ENCODE results near the gene INTS3. TPM values are rescaled to one million over a fixed set of nuclear protein-coding genes. Genes with fewer than 3 reads are reported as not detected.

The INTS3 gene
- total and polyA plus RNA-seq, 2 of the 8 experiments (the other 6 are each of a cell fraction or from before 2014, with no cell fraction given) = 66.8 to 93.2 TPM

GRCh38 chr1:153699768-153700167 is 28.1 kb upstream of the INTS3 start:
- no peak for FAIRE-seq
- H3K9ac ChIP-seq (replicated peaks in 1 of 4; ENCODE audit: extremely low read depth in 1 of 4, low read depth in 3 of 4, low read length in 3 of 4) = no peak overlapping the region
- TF ChIP-seq SAP30 (IDR thresholded peaks at IDR 0.05; ENCODE audit: insufficient read depth, insufficient replicate concordance, low read length) = no peak
- TF ChIP-seq MAFK (IDR thresholded peaks at IDR 0.05; ENCODE audit: low read depth, low read length) = no peak
- no peak for TF ChIP-seq NANOG (IDR thresholded peaks at IDR 0.05; ENCODE audit: insufficient read depth, low read depth, low read length, poor library complexity, severe bottlenecking)
- no peak for TF ChIP-seq KDM5A (IDR thresholded peaks at IDR 0.05; ENCODE audit: low read length)
- no peak for TF ChIP-seq RAD21 (IDR thresholded peaks at IDR 0.05 in 1 of 2, conservative IDR thresholded peaks at IDR 0.05 in 1 of 2; ENCODE audit: low read depth in 2 of 2, low read length in 2 of 2)
- no peak for TF ChIP-seq SRF (IDR thresholded peaks at IDR 0.05; ENCODE audit: low read depth, low read length)
- TF ChIP-seq SUZ12 (IDR thresholded peaks at IDR 0.05; ENCODE audit: low read length) = no peak
- TF ChIP-seq RNF2 (IDR thresholded peaks at IDR 0.05; ENCODE audit: borderline replicate concordance, low read depth, low read length, missing control alignments, poor library complexity, severe bottlenecking) = no peak
- TF ChIP-seq CTBP2 (IDR thresholded peaks at IDR 0.05; ENCODE audit: borderline replicate concordance, insufficient read depth, insufficient read length, low read length) = no peak
- no peak for TF ChIP-seq TEAD4 (IDR thresholded peaks at IDR 0.05; ENCODE audit: low read depth, low read length)
- TF ChIP-seq RBBP5 (IDR thresholded peaks at IDR 0.05; ENCODE audit: borderline replicate concordance, low read depth, low read length) = no peak

More at GRCh38 chr1:153699768-153700167, 28.1 kb upstream of the INTS3 start:
- no peaks in the 10 kb centered on the region for H4K20me1 ChIP-seq (replicated peaks in 1 of 2; ENCODE audit: control insufficient read depth in 1 of 2, insufficient read depth in 2 of 2, low read length in 2 of 2)
- ChIA-PET POLR2A (ENCODE audit: partially characterized antibody) (interaction anchor here (0.6 to 1.2 kb wide), 4 partner anchors 15 to 291 kb away, joined by 3 read pairs; partner anchors contain the start of genes RPS27 and S100A14), CTCF (ENCODE audit: partially characterized antibody) (interaction anchor here (0.7 to 3.1 kb wide), 7 partner anchors 13 to 166 kb away, joined by 3 to 17 read pairs (median 4); partner anchors contain the start of gene NPR1)
- H2BK20ac ChIP-seq (ENCODE audit: low read length) = no peak overlapping the region
- no peaks in the 10 kb centered on the region for H3K9me3 ChIP-seq (ENCODE audit: insufficient read depth in 2 of 2, low read depth in 1 of 2, low read length in 1 of 2)
- H3K79me2 ChIP-seq (ENCODE audit: control insufficient read depth in 1 of 2, insufficient read depth in 2 of 2, low read length in 2 of 2) = no peaks in the 10 kb centered on the region
- no peak overlapping the region for H2AFZ ChIP-seq (ENCODE audit: low read length)
- no peak overlapping the region for H2BK15ac ChIP-seq (ENCODE audit: low read length)
- no peak overlapping the region for H3K27ac ChIP-seq (ENCODE audit: low read depth, low read length)
- 85% methylated on average over 6 of the region's 6 CpGs; no CpG with 5 or more reads in 1 of the 2 experiments for WGBS, 2 experiments (ENCODE audit: extremely low coverage in 1 of 2, insufficient coverage in 1 of 2, insufficient read length in 1 of 2, insufficient replicate concordance in 2 of 2, low coverage in 1 of 2, low lambda C conversion rate in 2 of 2, missing lambda C conversion rate in 1 of 2)
- H3K4me1 ChIP-seq (replicated peaks in 1 of 4; ENCODE audit: control insufficient read depth in 3 of 4, insufficient read depth in 4 of 4, low read length in 3 of 4) = peaks cover 3 to 18% (median 12%) of the 10 kb centered on the region in 4 experiments
- no peak overlapping the region for H4K8ac ChIP-seq (ENCODE audit: extremely low read depth, insufficient read depth, low read length)
- H3K79me1 ChIP-seq (ENCODE audit: low read depth, low read length) = no peaks in the 10 kb centered on the region
- H3K4me3 ChIP-seq (ENCODE audit: extremely low read depth in 1 of 4, insufficient read depth in 2 of 4, low read depth in 3 of 4, low read length in 4 of 4) = no peak overlapping the region
- H3K36me3 ChIP-seq (ENCODE audit: control insufficient read depth in 2 of 4, insufficient read depth in 4 of 4, low read length in 3 of 4) = no peaks in the 10 kb centered on the region
- no peak overlapping the region for H3K56ac ChIP-seq (replicated peaks; ENCODE audit: insufficient read length, low read depth, low read length)
- H3K27me3 ChIP-seq (replicated peaks in 1 of 4; ENCODE audit: control insufficient read depth in 3 of 4, extremely low read depth in 1 of 4, insufficient read depth in 3 of 4, low read length in 3 of 4) = no peaks in the 10 kb centered on the region
- no peak overlapping the region for H3K18ac ChIP-seq (ENCODE audit: extremely low read depth, low read length)
- no peak overlapping the region for H2BK120ac ChIP-seq (replicated peaks; ENCODE audit: low read depth, low read length)
- H4K91ac ChIP-seq (replicated peaks; ENCODE audit: insufficient read length, low read length) = no peak overlapping the region
- H2AK5ac ChIP-seq (ENCODE audit: low read depth, low read length) = no peak overlapping the region
- H3K23me2 ChIP-seq (ENCODE audit: low read depth, low read length) = no peaks in the 10 kb centered on the region
- H3K23ac ChIP-seq (ENCODE audit: insufficient read length) = no peak overlapping the region
- no peak overlapping the region for H3K4me2 ChIP-seq (ENCODE audit: insufficient read depth in 1 of 2, low read depth in 2 of 2, low read length in 2 of 2)
- no peak overlapping the region for H3K4ac ChIP-seq (replicated peaks; ENCODE audit: insufficient read length, low read depth, low read length)
- H3K14ac ChIP-seq (ENCODE audit: insufficient read length) = no peak overlapping the region
- no peak overlapping the region for H2BK12ac ChIP-seq (ENCODE audit: low read depth, low read length)
- H4K5ac ChIP-seq (ENCODE audit: insufficient read length, low read depth, low read length) = no peak overlapping the region
- no peak for DNase-seq (ENCODE audit: low read depth in 1 of 2, low spot score in 2 of 2)
- no peak overlapping the region for H2BK5ac ChIP-seq (ENCODE audit: low read depth, low read length)

Data from H1 (cell line).